ENCODE results near the gene FOXP1. TPM values are rescaled to one million over a fixed set of nuclear protein-coding genes. Genes with fewer than 3 reads are reported as not detected.

FOXP1 gene
- total and polyA plus RNA-seq, 8 donors: 95.1 to 143 (median 123) TPM

- no peak for TF ChIP-seq CTCF (IDR thresholded peaks at IDR 0.05)
- Histone ChIP-seq H3K27me3 (no peaks in the 10 kb centered on the region), H3K4me1 (peaks cover 36 to 85% of the 10 kb centered on the region in 2 donors), H3K4me3 (no peak overlapping the region), H3K27ac (peak overlapping the region; percentile 26 to 39), H3K36me3 (peaks cover 0 to 43% of the 10 kb centered on the region in 2 donors), H3K9me3 (no peaks in the 10 kb centered on the region)
- intact Hi-C loops (cut with DNase I): no loop called here
- DNase-seq: no peak
- no peak for ATAC-seq
Observed at GRCh38 chr3:71052716-71053115, 530.8 kb downstream of the FOXP1 start.

GRCh38 chr3:71051893-71052687, 531.4 kb downstream of the FOXP1 start:
- DNase-seq: no peak
- H3K9me3 ChIP-seq: no peaks in the 10 kb centered on the region
- intact Hi-C loops (cut with DNase I): no loop called here
- no peak for ATAC-seq
- H3K36me3 ChIP-seq: peaks cover 0 to 44% of the 10 kb centered on the region in 2 donors
- no peaks in the 10 kb centered on the region for H3K27me3 ChIP-seq
- peaks cover 33 to 87% of the 10 kb centered on the region in 2 donors for H3K4me1 ChIP-seq
- H3K4me3 ChIP-seq: no peak overlapping the region
- no peak for TF ChIP-seq CTCF (IDR thresholded peaks at IDR 0.05)
- peak overlapping the region; percentile 26 to 64 for H3K27ac ChIP-seq

- ATAC-seq: no peak
- no peak for TF ChIP-seq CTCF (IDR thresholded peaks at IDR 0.05)
- Histone ChIP-seq H3K4me1 (peaks cover 33 to 87% of the 10 kb centered on the region in 2 donors), H3K36me3 (peaks cover 0 to 53% of the 10 kb centered on the region in 2 donors), H3K9me3 (no peaks in the 10 kb centered on the region), H3K4me3 (no peak overlapping the region), H3K27ac (peak overlapping the region; percentile 50 to 64), H3K27me3 (no peaks in the 10 kb centered on the region)
- intact Hi-C loops (cut with DNase I): no loop called here
- DNase-seq: no peak
Observed at GRCh38 chr3:71051259-71051595, 532.3 kb downstream of the FOXP1 start.

- Histone ChIP-seq H3K27ac (peak overlapping the region; percentile 50 to 64), H3K36me3 (peaks cover 0 to 58% of the 10 kb centered on the region in 2 donors), H3K9me3 (no peaks in the 10 kb centered on the region), H3K4me3 (no peak overlapping the region), H3K4me1 (peaks cover 28 to 87% of the 10 kb centered on the region in 2 donors), H3K27me3 (no peaks in the 10 kb centered on the region)
- no peak for TF ChIP-seq CTCF (IDR thresholded peaks at IDR 0.05)
- peak in 1 of 4 donors; percentile 75 for DNase-seq
- intact Hi-C loops (cut with DNase I): no loop called here
- peak; percentile 58 for ATAC-seq
Observed at GRCh38 chr3:71050538-71051258, 532.8 kb downstream of the FOXP1 start.

GRCh38 chr3:71050166-71050537, 533.4 kb downstream of the FOXP1 start:
- DNase-seq (no peak), ATAC-seq (no peak)
- H3K9me3 ChIP-seq: no peaks in the 10 kb centered on the region
- no peaks in the 10 kb centered on the region for H3K27me3 ChIP-seq
- peaks cover 25 to 85% of the 10 kb centered on the region in 2 donors for H3K4me1 ChIP-seq
- no peak overlapping the region for H3K4me3 ChIP-seq
- no peak for TF ChIP-seq CTCF (IDR thresholded peaks at IDR 0.05)
- intact Hi-C loops (cut with DNase I): no loop called here
- H3K36me3 ChIP-seq: peaks cover 0 to 62% of the 10 kb centered on the region in 2 donors
- peak overlapping the region; percentile 22 to 64 for H3K27ac ChIP-seq
